Neural cell (in vitro differentiated cells): Measurements from ENCODE around the gene FBP1. TPM values are rescaled to one million over a fixed set of nuclear protein-coding genes. Genes with fewer than 3 reads are reported as not detected.
A peak's percentile ranks its signal among the peaks of the same experiment; 100 is the strongest.

Experiments
- H2AFZ ChIP-seq: fragments of 200-600, 300-800 bp; sonication (generic), shearing (Covaris generic); 2 replicates; pipeline ENCODE4 v1.6.0; 2014; ENCODE audit warnings: low read depth, mild to moderate bottlenecking, antibody characterized with exemption, low read length, moderate library complexity
- H3F3A ChIP-seq: fragments of 200-600 bp; shearing (Covaris generic); 2 replicates; pipeline ENCODE4 v1.6.1; 2016; ENCODE audit warnings: mild to moderate bottlenecking, moderate library complexity, mixed read lengths, antibody characterized with exemption, low read length; ENCODE audit not compliant: insufficient read depth, poor library complexity, severe bottlenecking
- H3K27ac ChIP-seq: fragments of 200-600, 300-800 bp; sonication (generic), shearing (Covaris generic); 2 replicates; pipeline ENCODE4 v1.5.1; 2014; ENCODE audit warnings: mild to moderate bottlenecking, low read length, moderate library complexity
- H3K27me3 ChIP-seq: fragments of 300-800, 200-600 bp; sonication (generic), shearing (Covaris generic); 2 replicates; pipeline ENCODE4 v1.6.0; 2014; ENCODE audit warnings: mild to moderate bottlenecking, low read depth, low read length, moderate library complexity; ENCODE audit not compliant: insufficient read depth
- H3K36me3 ChIP-seq: fragments of 300-800, 200-600 bp; sonication (generic), shearing (Covaris generic); 2 replicates; pipeline ENCODE4 v1.5.1; 2014; ENCODE audit warnings: mild to moderate bottlenecking, antibody characterized with exemption, low read length, moderate library complexity; ENCODE audit not compliant: insufficient read depth
- H3K4me2 ChIP-seq: fragments of 300-800, 200-600 bp; sonication (generic), shearing (Covaris generic); 2 replicates; pipeline ENCODE4 v1.6.0; 2014; ENCODE audit warnings: mild to moderate bottlenecking, low read length
- H3K4me3 ChIP-seq: fragments of 300-800, 200-600 bp; sonication (generic), shearing (Covaris generic); 2 replicates; pipeline ENCODE4 v1.5.1; 2014; ENCODE audit warnings: mild to moderate bottlenecking, low read length, moderate library complexity
- H3K79me2 ChIP-seq: fragments of 200-600 bp; shearing (Covaris generic); replicated peaks from 2 replicates; pipeline ENCODE4 v1.6.0; 2014; ENCODE audit warnings: mild to moderate bottlenecking, low read length, moderate library complexity; ENCODE audit not compliant: insufficient read depth
- H3K9ac ChIP-seq: fragments of 300-800, 200-600 bp; sonication (generic), shearing (Covaris generic); 2 replicates; pipeline ENCODE4 v1.6.1; 2016; ENCODE audit warnings: mild to moderate bottlenecking, low read length, mixed read lengths
- H3K9me2 ChIP-seq: fragments of 200-600 bp; shearing (Covaris generic); 2 replicates; pipeline ENCODE4 v1.6.1; 2016; ENCODE audit warnings: mild to moderate bottlenecking, low read length, mixed read lengths; ENCODE audit not compliant: insufficient read depth
- H3K9me3 ChIP-seq: fragments of 200-600, 300-800 bp; sonication (generic), shearing (Covaris generic); 2 replicates; pipeline ENCODE4 v1.6.1; 2016; ENCODE audit warnings: mild to moderate bottlenecking, mixed run types, low read length, moderate library complexity, mixed read lengths
- H4K20me1 ChIP-seq: fragments of 200-600 bp; shearing (Covaris generic); 2 replicates; pipeline ENCODE4 v1.6.1; 2016; ENCODE audit warnings: mild to moderate bottlenecking, mixed run types; ENCODE audit not compliant: insufficient read depth
- CTCF ChIP-seq: fragments of 450-650 bp; IDR thresholded peaks from 2 replicates; pipeline ENCODE4 v1.5.1; 2014; ENCODE audit warnings: antibody characterized with exemption, mild to moderate bottlenecking, moderate library complexity; ENCODE audit not compliant: poor library complexity, severe bottlenecking
- EP300 ChIP-seq: fragments of 450-650 bp; conservative IDR thresholded peaks from 2 replicates; pipeline ENCODE4 v1.6.1; 2014; ENCODE audit warnings: antibody characterized with exemption, mild to moderate bottlenecking, moderate library complexity; ENCODE audit not compliant: poor library complexity, severe bottlenecking
- EZH2 ChIP-seq: fragments of 200-600, 300-800 bp; shearing (Covaris generic), sonication (generic); IDR thresholded peaks from 2 replicates; pipeline ENCODE4 v1.6.1; 2014; ENCODE audit warnings: antibody characterized with exemption, low read length, borderline replicate concordance, mild to moderate bottlenecking; ENCODE audit not compliant: insufficient read depth, poor library complexity, severe bottlenecking
- MXI1 ChIP-seq: fragments of 450-650 bp; conservative IDR thresholded peaks from 2 replicates; pipeline ENCODE4 v1.6.1; 2014; ENCODE audit warnings: antibody characterized with exemption, mild to moderate bottlenecking; ENCODE audit not compliant: poor library complexity, severe bottlenecking
- POLR2AphosphoS5 ChIP-seq: IDR thresholded peaks from 2 replicates; pipeline ENCODE4 v1.6.1; 2012
- RAD21 ChIP-seq: fragments of 450-650 bp; conservative IDR thresholded peaks from 2 replicates; pipeline ENCODE4 v1.6.1; 2014; ENCODE audit warnings: antibody characterized with exemption, mild to moderate bottlenecking, moderate library complexity
- REST ChIP-seq: IDR thresholded peaks from 2 replicates; pipeline ENCODE4 v1.6.1; 2012; ENCODE audit warnings: borderline replicate concordance
- SMC3 ChIP-seq: fragments of 450-650 bp; conservative IDR thresholded peaks from 2 replicates; pipeline ENCODE4 v1.6.1; 2014; ENCODE audit warnings: antibody characterized with exemption, mild to moderate bottlenecking, moderate library complexity; ENCODE audit not compliant: poor library complexity
- TAF1 ChIP-seq: IDR thresholded peaks from 2 replicates; pipeline ENCODE4 v1.6.1; 2012; ENCODE audit warnings: low read depth
- polyA plus RNA-seq: library from polyadenylated mRNA; depleted of rRNA; stranded (reverse); fragments of >200 nt; gene quantifications from 2 replicates; pipeline ENCODE4 v1.2.3, GENCODE V29; 2014

Gene FBP1
- polyA plus RNA-seq, 1 donor from 2014 or later: not detected

GRCh38 chr9:94603259-94604160, 35.8 kb downstream of the FBP1 start:
- TF ChIP-seq REST: no peak
- TF ChIP-seq SMC3: peak; percentile 66
- no peak for TF ChIP-seq TAF1
- no peak for TF ChIP-seq EP300
- peak; percentile 67 for TF ChIP-seq CTCF
- TF ChIP-seq RAD21: peak; percentile 66
- no peak for TF ChIP-seq POLR2AphosphoS5
- TF ChIP-seq MXI1: no peak
- no peak for TF ChIP-seq EZH2
- Histone ChIP-seq H3F3A (no peaks in the 10 kb centered on the region), H4K20me1 (no peaks in the 10 kb centered on the region), H3K4me3 (no peak overlapping the region), H2AFZ (no peak overlapping the region), H3K27ac (no peak overlapping the region), H3K36me3 (no peaks in the 10 kb centered on the region), H3K79me2 (no peaks in the 10 kb centered on the region), H3K9ac (no peak overlapping the region), H3K9me3 (no peaks in the 10 kb centered on the region), H3K9me2 (no peaks in the 10 kb centered on the region), H3K27me3 (no peaks in the 10 kb centered on the region), H3K4me2 (no peak overlapping the region)

GRCh38 chr9:94602666-94603065, 36.7 kb downstream of the FBP1 start:
- Histone ChIP-seq H3K27me3 (no peaks in the 10 kb centered on the region), H3K9me3 (no peaks in the 10 kb centered on the region), H3K9ac (no peak overlapping the region), H3K36me3 (no peaks in the 10 kb centered on the region), H3K27ac (no peak overlapping the region), H2AFZ (no peak overlapping the region), H3K4me3 (no peak overlapping the region), H4K20me1 (no peaks in the 10 kb centered on the region), H3K9me2 (no peaks in the 10 kb centered on the region), H3K4me2 (no peak overlapping the region), H3F3A (no peaks in the 10 kb centered on the region), H3K79me2 (no peaks in the 10 kb centered on the region)
- no peak for TF ChIP-seq EZH2
- TF ChIP-seq SMC3: no peak
- TF ChIP-seq CTCF: no peak
- TF ChIP-seq MXI1: no peak
- no peak for TF ChIP-seq POLR2AphosphoS5
- no peak for TF ChIP-seq REST
- TF ChIP-seq RAD21: no peak
- no peak for TF ChIP-seq EP300
- TF ChIP-seq TAF1: no peak
